ENCODE measurements around the gene TTR.
A peak's percentile ranks its signal among the peaks of the same experiment; 100 is the strongest.

TTR gene

DNA sequence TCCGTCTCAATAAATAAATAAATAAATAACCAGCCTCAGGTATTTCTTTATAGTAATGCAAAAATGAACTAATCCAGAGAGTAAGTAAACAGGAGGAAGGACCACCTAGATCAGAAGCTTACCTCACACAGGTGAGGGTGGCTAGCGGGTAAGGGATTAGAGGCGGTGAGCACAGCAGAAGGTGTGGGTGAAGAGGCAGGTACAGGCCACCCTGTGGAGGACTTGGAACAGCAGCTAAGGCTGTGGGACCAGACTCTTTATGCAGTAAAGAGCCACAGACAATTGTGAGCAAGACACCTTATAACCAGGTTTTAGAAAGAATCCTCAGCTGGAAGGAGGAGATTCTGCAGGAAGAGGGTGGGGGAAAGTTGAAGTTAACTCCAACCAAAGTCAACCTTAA is 34.2 kb upstream of the TTR start:
- Histone ChIP-seq H3K27me3 (ENCODE audit: insufficient read depth, low read depth) (no peaks in the 10 kb centered on the region), H4K20me1 (ENCODE audit: insufficient read depth) (no peaks in the 10 kb centered on the region), H3K79me2 (ENCODE audit: insufficient read depth, low read depth) (no peaks in the 10 kb centered on the region), H3K4me3 (IDR thresholded peaks at IDR 0.05; ENCODE audit: insufficient read depth, low read depth, low read length) (no peak overlapping the region), H3K4me2 (no peak overlapping the region), H3K27ac (no peak overlapping the region), H3K36me3 (ENCODE audit: insufficient read depth) (no peaks in the 10 kb centered on the region), H3K4me1 (ENCODE audit: low read depth, poor library complexity, severe bottlenecking) (no peaks in the 10 kb centered on the region), H2AFZ (ENCODE audit: low read depth) (no peak overlapping the region), H3K9ac (no peak overlapping the region)
- TF ChIP-seq, protein P1, sequence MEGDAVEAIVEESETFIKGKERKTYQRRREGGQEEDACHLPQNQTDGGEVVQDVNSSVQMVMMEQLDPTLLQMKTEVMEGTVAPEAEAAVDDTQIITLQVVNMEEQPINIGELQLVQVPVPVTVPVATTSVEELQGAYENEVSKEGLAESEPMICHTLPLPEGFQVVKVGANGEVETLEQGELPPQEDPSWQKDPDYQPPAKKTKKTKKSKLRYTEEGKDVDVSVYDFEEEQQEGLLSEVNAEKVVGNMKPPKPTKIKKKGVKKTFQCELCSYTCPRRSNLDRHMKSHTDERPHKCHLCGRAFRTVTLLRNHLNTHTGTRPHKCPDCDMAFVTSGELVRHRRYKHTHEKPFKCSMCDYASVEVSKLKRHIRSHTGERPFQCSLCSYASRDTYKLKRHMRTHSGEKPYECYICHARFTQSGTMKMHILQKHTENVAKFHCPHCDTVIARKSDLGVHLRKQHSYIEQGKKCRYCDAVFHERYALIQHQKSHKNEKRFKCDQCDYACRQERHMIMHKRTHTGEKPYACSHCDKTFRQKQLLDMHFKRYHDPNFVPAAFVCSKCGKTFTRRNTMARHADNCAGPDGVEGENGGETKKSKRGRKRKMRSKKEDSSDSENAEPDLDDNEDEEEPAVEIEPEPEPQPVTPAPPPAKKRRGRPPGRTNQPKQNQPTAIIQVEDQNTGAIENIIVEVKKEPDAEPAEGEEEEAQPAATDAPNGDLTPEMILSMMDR (conservative IDR thresholded peaks at IDR 0.05; ENCODE audit: low read depth, low read length): no peak

DNA sequence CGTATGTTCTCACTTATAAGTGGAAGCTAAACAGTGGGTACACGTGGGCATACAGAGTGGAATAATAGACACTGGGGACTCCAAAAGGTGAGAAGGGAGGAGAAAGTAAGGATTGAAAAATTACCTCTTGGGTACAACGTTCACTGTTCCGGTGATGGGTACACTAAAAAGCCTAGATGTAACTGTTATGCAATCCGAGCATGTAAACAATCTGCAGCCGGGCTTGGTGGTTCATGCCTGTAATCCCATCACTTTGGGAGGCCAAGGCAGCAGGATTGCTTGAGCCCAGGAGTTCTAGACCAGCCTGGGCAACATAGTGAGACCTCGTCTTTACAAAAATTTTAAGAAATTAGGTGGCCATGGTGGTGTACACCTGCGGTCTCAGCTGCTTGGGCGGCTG is 33.1 kb upstream of the TTR start:
- Histone ChIP-seq H3K27ac (no peak overlapping the region), H2AFZ (ENCODE audit: low read depth) (no peak overlapping the region), H3K4me2 (no peak overlapping the region), H3K4me3 (IDR thresholded peaks at IDR 0.05; ENCODE audit: insufficient read depth, low read depth, low read length) (no peak overlapping the region), H3K79me2 (ENCODE audit: insufficient read depth, low read depth) (no peaks in the 10 kb centered on the region), H3K36me3 (ENCODE audit: insufficient read depth) (no peaks in the 10 kb centered on the region), H3K27me3 (ENCODE audit: insufficient read depth, low read depth) (no peaks in the 10 kb centered on the region), H4K20me1 (ENCODE audit: insufficient read depth) (no peaks in the 10 kb centered on the region), H3K4me1 (ENCODE audit: low read depth, poor library complexity, severe bottlenecking) (no peaks in the 10 kb centered on the region), H3K9ac (no peak overlapping the region)
- TF ChIP-seq, protein P1 (conservative IDR thresholded peaks at IDR 0.05; ENCODE audit: low read depth, low read length): no peak

DNA sequence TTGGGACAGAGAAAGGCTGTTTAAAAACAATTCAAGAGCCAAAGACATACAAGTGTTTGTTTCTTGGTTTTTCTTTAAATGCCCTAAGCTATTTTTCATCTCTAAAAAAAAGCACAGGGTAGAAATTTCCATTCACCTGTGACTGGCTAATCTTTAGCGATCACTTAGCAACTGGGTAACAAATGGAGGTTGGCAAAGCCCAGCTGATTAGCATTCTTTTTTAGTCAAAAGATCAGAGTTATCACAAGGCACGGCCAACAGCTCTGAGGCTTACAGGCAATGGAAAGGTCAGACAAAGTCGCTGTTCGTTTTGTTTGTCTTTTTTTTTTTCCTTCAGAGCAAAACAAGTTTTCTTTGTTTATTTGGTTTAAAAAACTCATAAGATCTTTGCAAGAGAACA is 29.0 kb upstream of the TTR start:
- H3K79me2 ChIP-seq (ENCODE audit: insufficient read depth, low read depth): no peaks in the 10 kb centered on the region
- H3K27me3 ChIP-seq (ENCODE audit: insufficient read depth, low read depth): no peaks in the 10 kb centered on the region
- H2AFZ ChIP-seq (ENCODE audit: low read depth): no peak overlapping the region
- no peaks in the 10 kb centered on the region for H3K36me3 ChIP-seq (ENCODE audit: insufficient read depth)
- no peak overlapping the region for H3K4me3 ChIP-seq (IDR thresholded peaks at IDR 0.05; ENCODE audit: insufficient read depth, low read depth, low read length)
- H3K9ac ChIP-seq: no peak overlapping the region
- TF ChIP-seq, protein P1 (conservative IDR thresholded peaks at IDR 0.05; ENCODE audit: low read depth, low read length): no peak
- H3K27ac ChIP-seq: no peak overlapping the region
- H3K4me1 ChIP-seq (ENCODE audit: low read depth, poor library complexity, severe bottlenecking): no peaks in the 10 kb centered on the region
- no peaks in the 10 kb centered on the region for H4K20me1 ChIP-seq (ENCODE audit: insufficient read depth)
- no peak overlapping the region for H3K4me2 ChIP-seq

DNA sequence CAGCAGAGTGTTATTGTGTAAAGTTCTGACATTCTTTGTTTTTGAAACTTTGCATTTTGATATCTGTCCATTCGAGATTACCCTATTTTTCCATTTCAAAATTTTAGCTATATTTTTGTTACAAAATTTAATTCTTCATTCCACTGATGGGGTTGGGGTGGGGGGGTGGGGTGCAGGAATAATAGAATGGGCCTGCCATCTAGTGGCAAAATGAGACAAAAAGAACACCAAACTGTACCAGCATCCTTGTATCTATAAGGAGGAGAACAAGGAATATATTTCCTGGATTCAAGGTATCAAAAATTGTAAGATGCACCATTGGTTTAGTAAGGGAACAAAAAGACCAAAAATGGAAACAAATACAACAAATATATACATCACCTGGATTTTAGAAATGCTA is 27.9 kb upstream of the TTR start:
- no peaks in the 10 kb centered on the region for H3K4me1 ChIP-seq (ENCODE audit: low read depth, poor library complexity, severe bottlenecking)
- H3K27me3 ChIP-seq (ENCODE audit: insufficient read depth, low read depth): no peaks in the 10 kb centered on the region
- H3K79me2 ChIP-seq (ENCODE audit: insufficient read depth, low read depth): no peaks in the 10 kb centered on the region
- H3K9ac ChIP-seq: no peak overlapping the region
- H4K20me1 ChIP-seq (ENCODE audit: insufficient read depth): no peaks in the 10 kb centered on the region
- no peak overlapping the region for H3K4me3 ChIP-seq (IDR thresholded peaks at IDR 0.05; ENCODE audit: insufficient read depth, low read depth, low read length)
- TF ChIP-seq, protein P1 (conservative IDR thresholded peaks at IDR 0.05; ENCODE audit: low read depth, low read length): peak; percentile 17; the same call in 1 of the 2 replicates
- H3K36me3 ChIP-seq (ENCODE audit: insufficient read depth): no peaks in the 10 kb centered on the region
- no peak overlapping the region for H2AFZ ChIP-seq (ENCODE audit: low read depth)
- no peak overlapping the region for H3K4me2 ChIP-seq
- H3K27ac ChIP-seq: no peak overlapping the region

Data from KMS-11 (cell line).